GM23248 (cell line): ENCODE measurements around the gene CPNE7.

ENCODE experiments used
- EZH2 ChIP-seq: fragments of 200-600 bp; sonication (generic); IDR thresholded peaks from 2 replicates; pipeline ENCODE4 v1.6.1; 2018; ENCODE audit warnings: antibody characterized with exemption, mild to moderate bottlenecking; ENCODE audit not compliant: insufficient read depth, poor library complexity, severe bottlenecking
- EZH2phosphoT487 ChIP-seq: fragments of 200-600 bp; sonication (generic); IDR thresholded peaks from 2 replicates; pipeline ENCODE4 v1.6.1; 2018; ENCODE audit warnings: antibody characterized with exemption, moderate library complexity, mild to moderate bottlenecking, low read depth; ENCODE audit not compliant: insufficient read depth

DNA sequence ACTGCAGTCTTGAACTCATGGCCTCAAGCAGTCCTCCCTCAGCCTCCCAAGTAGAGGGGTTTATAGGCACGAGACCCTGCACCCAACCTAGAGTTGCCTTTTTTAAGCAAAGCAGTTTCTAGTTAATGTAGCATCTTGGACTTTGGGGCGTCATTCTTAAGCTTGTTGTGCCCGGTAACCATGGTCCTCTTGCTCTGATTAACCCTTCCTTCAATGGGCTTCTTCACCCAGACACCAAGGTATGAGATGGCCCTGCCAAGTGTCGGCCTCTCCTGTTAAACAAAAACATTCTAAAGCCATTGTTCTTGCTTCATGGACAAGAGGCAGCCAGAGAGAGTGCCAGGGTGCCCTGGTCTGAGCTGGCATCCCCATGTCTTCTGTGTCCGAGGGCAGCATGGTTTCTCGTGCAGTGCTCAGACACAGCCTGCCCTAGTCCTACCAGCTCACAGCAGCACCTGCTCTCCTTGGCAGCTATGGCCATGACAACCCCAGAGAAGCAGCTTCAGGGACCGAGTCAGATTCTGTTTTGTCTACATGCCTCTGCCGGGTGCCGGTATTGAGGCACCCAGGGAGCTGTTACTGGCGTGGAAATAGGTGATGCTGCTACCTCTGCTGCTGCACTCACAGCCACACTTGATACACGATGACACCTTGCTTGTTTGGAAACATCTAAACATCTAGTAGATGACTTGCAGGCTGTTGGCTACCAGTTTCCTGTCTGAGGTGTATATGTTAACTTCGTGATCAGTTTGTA, 11.7 kb upstream of the CPNE7 start:
- TF ChIP-seq EZH2phosphoT487 (no peak), EZH2 (no peak)
